ENCODE data around the gene PHC2.

The PHC2 gene

GRCh38 chr1:33430692-33431593, at the start of gene PHC2:
Gene PHC2 (minus strand): TSS chr1:33431095. CDS start chr1:33375539, 55,556 bp downstream.
- peak; percentile 88 for DNase-seq

- no peak for DNase-seq
Measured at GRCh38 chr1:33477451-33477850, 46.6 kb upstream of the PHC2 start.

- no peak for DNase-seq
Measured at GRCh38 chr1:33473900-33474299, 43.0 kb upstream of the PHC2 start.

- peak; percentile 98 for DNase-seq
Measured at GRCh38 chr1:33472269-33472980, 41.5 kb upstream of the PHC2 start, which contains the start of gene ZSCAN20. Gene ZSCAN20 (plus strand): TSS chr1:33472645. CDS start chr1:33479289, 6,644 bp downstream.

- no peak for DNase-seq
Measured at GRCh38 chr1:33471416-33471815, 40.5 kb upstream of the PHC2 start.

- DNase-seq, result peak; percentile 91
Measured at GRCh38 chr1:33470495-33471012, 39.7 kb upstream of the PHC2 start.

- DNase-seq, result no peak
Measured at GRCh38 chr1:33469691-33470090, 38.8 kb upstream of the PHC2 start.

GRCh38 chr1:33468967-33469366, 38.1 kb upstream of the PHC2 start:
- no peak for DNase-seq

GRCh38 chr1:33468531-33468930, 37.6 kb upstream of the PHC2 start:
- no peak for DNase-seq

- no peak for DNase-seq
Measured at GRCh38 chr1:33468011-33468410, 37.1 kb upstream of the PHC2 start.

GRCh38 chr1:33466159-33466558, 35.3 kb upstream of the PHC2 start:
- DNase-seq, result no peak

GRCh38 chr1:33465316-33465715, 34.4 kb upstream of the PHC2 start:
- DNase-seq, result no peak

GRCh38 chr1:33464552-33464951, 33.7 kb upstream of the PHC2 start:
- no peak for DNase-seq

- no peak for DNase-seq
Measured at GRCh38 chr1:33462405-33463164, 31.7 kb upstream of the PHC2 start.

GRCh38 chr1:33460947-33461629, 30.2 kb upstream of the PHC2 start:
- DNase-seq, result no peak

- DNase-seq, result no peak
Measured at GRCh38 chr1:33460144-33460543, 29.2 kb upstream of the PHC2 start.

GRCh38 chr1:33459691-33460090, 28.8 kb upstream of the PHC2 start:
- no peak for DNase-seq

GRCh38 chr1:33456502-33456886, 25.6 kb upstream of the PHC2 start:
- no peak for DNase-seq

GRCh38 chr1:33455539-33456501, 24.9 kb upstream of the PHC2 start:
- peak; percentile 80 for DNase-seq

- DNase-seq, result no peak
Measured at GRCh38 chr1:33454646-33455282, 23.9 kb upstream of the PHC2 start.

GRCh38 chr1:33446590-33446989, 15.7 kb upstream of the PHC2 start:
- DNase-seq, result no peak

Measured in retina (tissue), 1 donor.